Left lung (tissue), 10 donors: Measurements from ENCODE around the gene ITLN1. TPM values are rescaled to one million over a fixed set of nuclear protein-coding genes. Genes with fewer than 3 reads are reported as not detected.

Source experiments
- ATAC-seq: fragments of 200-7000 bp; cut with Tn5 transposase; one replicate; pipeline ENCODE4 v1.9.1; 2020; ENCODE audit warnings: moderate library complexity
- DNase-seq, 4 donors: peaks; one replicate each; pipeline ENCODE4 v3.0.0-alpha.2; 2013 to 2020
- H3K27ac ChIP-seq, 2 donors: fragments of 200-600 bp; sonication (generic) in 1 of 2; one replicate each; pipeline versions ENCODE4 v1.5.0 to v1.8.0; 2020 to 2021
- H3K27me3 ChIP-seq, 2 donors: fragments of 200-600 bp; sonication (generic) in 1 of 2; one replicate each; pipeline versions ENCODE4 v1.5.0 to v1.8.0; 2020 to 2021
- H3K36me3 ChIP-seq, 2 donors: fragments of 200-600 bp; sonication (generic) in 1 of 2; one replicate each; pipeline versions ENCODE4 v1.5.0 to v1.8.0; 2020 to 2021
- H3K4me1 ChIP-seq, 2 donors: fragments of 200-600 bp; one replicate each; pipeline ENCODE4 v1.8.0; 2021
- H3K4me3 ChIP-seq, 2 donors: fragments of 200-600 bp; sonication (generic) in 1 of 2; one replicate each; pipeline versions ENCODE4 v1.5.0 to v1.8.0; 2020 to 2021; ENCODE audit warnings: mild to moderate bottlenecking in 1 of 2
- H3K9me3 ChIP-seq, 2 donors: fragments of 200-600 bp; sonication (generic) in 1 of 2; one replicate each; pipeline versions ENCODE4 v1.5.0 to v1.8.0; 2020 to 2021
- intact Hi-C, 2 donors: fragments of 100-400 bp; cut with DNase I; formaldehyde crosslinking; loops; one replicate each; pipeline versions ENCODE4 v1.11.2 to v1.14.2; 2022
- polyA plus RNA-seq, 6 donors: library from polyadenylated mRNA; unstranded; fragments of 120-200 nt; gene quantifications; one replicate each; pipeline ENCODE4 v1.2.1, GENCODE V29; 2013; ENCODE audit not compliant: insufficient read length in 6 of 6
- total RNA-seq, 2 donors: library from RNA; stranded (reverse); fragmentation: NEBNext Ultra II Directional; extraction: Animal tissue kit (Norgen Biotek cat#: 25700); gene quantifications; one replicate each; pipeline ENCODE4 v1.2.1, GENCODE V29; 2021
- TF ChIP-seq, protein P1 (sequence below), 2 donors: fragments of 200-600 bp; sonication (generic) in 1 of 2; IDR thresholded peaks; one replicate each; pipeline versions ENCODE4 v1.5.0 to v1.8.0; 2021; ENCODE audit warnings: antibody characterized with exemption in 2 of 2
- donor health status: DM: no; HTN: yes; CAD: no.
- donor health status: DM: no; HTN: no; CAD: no.

ITLN1 gene
- total and polyA plus RNA-seq, 8 donors = 0.27 to 3.3 (median 0.74) TPM

GRCh38 chr1:160864173-160864572, 20.8 kb downstream of the ITLN1 start:
- DNase-seq (no peak), ATAC-seq (no peak)
- no peak overlapping the region for H3K4me3 ChIP-seq
- TF ChIP-seq, protein P1, sequence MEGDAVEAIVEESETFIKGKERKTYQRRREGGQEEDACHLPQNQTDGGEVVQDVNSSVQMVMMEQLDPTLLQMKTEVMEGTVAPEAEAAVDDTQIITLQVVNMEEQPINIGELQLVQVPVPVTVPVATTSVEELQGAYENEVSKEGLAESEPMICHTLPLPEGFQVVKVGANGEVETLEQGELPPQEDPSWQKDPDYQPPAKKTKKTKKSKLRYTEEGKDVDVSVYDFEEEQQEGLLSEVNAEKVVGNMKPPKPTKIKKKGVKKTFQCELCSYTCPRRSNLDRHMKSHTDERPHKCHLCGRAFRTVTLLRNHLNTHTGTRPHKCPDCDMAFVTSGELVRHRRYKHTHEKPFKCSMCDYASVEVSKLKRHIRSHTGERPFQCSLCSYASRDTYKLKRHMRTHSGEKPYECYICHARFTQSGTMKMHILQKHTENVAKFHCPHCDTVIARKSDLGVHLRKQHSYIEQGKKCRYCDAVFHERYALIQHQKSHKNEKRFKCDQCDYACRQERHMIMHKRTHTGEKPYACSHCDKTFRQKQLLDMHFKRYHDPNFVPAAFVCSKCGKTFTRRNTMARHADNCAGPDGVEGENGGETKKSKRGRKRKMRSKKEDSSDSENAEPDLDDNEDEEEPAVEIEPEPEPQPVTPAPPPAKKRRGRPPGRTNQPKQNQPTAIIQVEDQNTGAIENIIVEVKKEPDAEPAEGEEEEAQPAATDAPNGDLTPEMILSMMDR (IDR thresholded peaks at IDR 0.05) = no peak
- H3K36me3 ChIP-seq = no peaks in the 10 kb centered on the region
- H3K4me1 ChIP-seq = peaks cover 0 to 48% of the 10 kb centered on the region in 2 donors
- intact Hi-C loops = no loop called here
- peaks cover 0 to 13% of the 10 kb centered on the region in 2 donors for H3K27me3 ChIP-seq
- H3K27ac ChIP-seq = peak overlapping the region in 1 of 2 donors; percentile 77
- no peaks in the 10 kb centered on the region for H3K9me3 ChIP-seq

DNA sequence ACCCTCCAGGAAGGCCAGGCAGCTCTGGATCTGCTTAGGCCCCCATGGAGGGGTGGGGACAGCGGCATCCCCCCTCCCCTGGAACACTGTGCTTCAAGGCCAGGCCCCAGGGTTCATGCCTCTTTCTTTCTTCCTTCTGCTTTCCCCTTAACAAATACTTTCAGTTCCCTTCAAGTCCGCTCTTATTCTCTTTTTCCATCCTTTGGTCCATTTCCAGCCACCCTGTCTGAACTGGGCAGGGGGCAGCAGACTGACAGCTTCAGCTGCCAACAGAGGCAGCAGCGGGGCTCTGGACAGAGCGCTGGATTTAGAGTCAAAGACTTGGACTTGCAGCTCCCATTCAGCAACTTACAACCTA, 21.2 kb downstream of the ITLN1 start:
- ATAC-seq (peak; percentile 39), DNase-seq (no peak)
- intact Hi-C loops = no loop called here
- peaks cover 0 to 13% of the 10 kb centered on the region in 2 donors for H3K27me3 ChIP-seq
- H3K4me3 ChIP-seq = no peak overlapping the region
- TF ChIP-seq, protein P1 (IDR thresholded peaks at IDR 0.05) = no peak
- H3K27ac ChIP-seq = peak overlapping the region in 1 of 2 donors; percentile 77
- no peaks in the 10 kb centered on the region for H3K9me3 ChIP-seq
- H3K36me3 ChIP-seq = no peaks in the 10 kb centered on the region
- peaks cover 0 to 52% of the 10 kb centered on the region in 2 donors for H3K4me1 ChIP-seq

- peaks cover 0 to 55% of the 10 kb centered on the region in 2 donors for H3K4me1 ChIP-seq
- DNase-seq = no peak
- no peaks in the 10 kb centered on the region for H3K9me3 ChIP-seq
- peaks cover 0 to 13% of the 10 kb centered on the region in 2 donors for H3K27me3 ChIP-seq
- intact Hi-C loops = no loop called here
- TF ChIP-seq, protein P1 (IDR thresholded peaks at IDR 0.05) = no peak
- ATAC-seq = peak; percentile 35
- no peak overlapping the region for H3K4me3 ChIP-seq
- H3K27ac ChIP-seq = peak overlapping the region in 1 of 2 donors; percentile 77
- no peaks in the 10 kb centered on the region for H3K36me3 ChIP-seq
These were observed 21.8 kb downstream of the ITLN1 start for GRCh38 chr1:160863061-160863773.

DNA sequence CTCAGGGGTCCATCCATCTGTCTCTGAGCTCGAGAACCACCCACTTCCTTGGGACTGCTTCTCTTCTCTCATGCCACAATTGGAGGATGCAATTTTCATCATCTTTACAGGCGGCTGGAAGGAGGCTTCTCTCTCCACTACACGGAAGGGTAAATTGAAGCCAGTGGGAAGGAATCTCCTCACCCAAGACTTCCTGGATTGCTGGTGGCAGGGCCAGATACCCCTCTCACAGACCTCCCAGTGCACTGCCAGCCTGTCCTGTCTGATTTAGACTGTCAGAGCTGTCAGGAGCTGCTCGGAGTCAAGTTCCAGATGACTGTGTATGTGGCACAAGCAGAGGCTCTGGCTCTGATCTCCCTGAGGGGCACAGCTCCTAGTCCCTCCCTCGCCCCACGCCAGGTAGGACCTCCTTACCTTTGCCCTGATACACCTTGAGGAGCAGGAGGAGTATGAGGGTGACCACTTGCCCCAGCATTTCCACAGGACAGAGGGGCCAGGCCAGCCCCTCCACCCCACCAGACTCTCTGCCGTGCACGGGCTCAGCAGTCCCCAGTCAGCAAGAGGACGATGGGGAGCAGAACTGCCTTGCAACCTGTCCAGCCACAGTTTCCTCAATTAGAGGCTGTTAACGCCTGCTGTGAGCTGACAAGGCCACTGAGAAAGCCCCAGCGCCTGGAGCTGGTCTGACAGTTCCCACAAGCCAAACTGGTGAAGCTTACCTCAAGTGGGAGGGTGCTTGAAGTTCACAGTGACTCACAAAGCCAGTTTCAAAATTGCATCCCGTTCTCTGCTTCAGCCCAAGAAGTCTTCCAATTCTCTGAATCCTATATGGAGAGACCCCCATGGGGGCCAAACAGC, 22.5 kb downstream of the ITLN1 start, which contains the start of gene CD244:
CD244 (minus strand) TSS at position 685 of the 858 bp plus-strand sequence; CDS start at position 475, 210 bp downstream.
- intact Hi-C loops = no loop called here
- Histone ChIP-seq H3K27me3 (peaks cover 0 to 13% of the 10 kb centered on the region in 2 donors), H3K4me1 (peaks cover 0 to 52% of the 10 kb centered on the region in 2 donors), H3K9me3 (no peaks in the 10 kb centered on the region), H3K27ac (peak within 1 kb of the TSS in 1 of 2 donors; percentile 77), H3K36me3 (no peaks in the 10 kb centered on the region), H3K4me3 (peak within 1 kb of the TSS in 1 of 2 donors; percentile 13)
- TF ChIP-seq, protein P1 (IDR thresholded peaks at IDR 0.05) = no peak
- DNase-seq (peak in 3 of 4 donors; percentile 19 to 84 (median 57)), ATAC-seq (peak; percentile 84)
